B cell (primary cell): Measurements from ENCODE around the gene HIRIP3. TPM values are rescaled to one million over a fixed set of nuclear protein-coding genes. Genes with fewer than 3 reads are reported as not detected.
A peak's percentile ranks its signal among the peaks of the same experiment; 100 is the strongest.

ENCODE experiments used
- ATAC-seq: fragments of 200-7000 bp; cut with Tn5 transposase; one replicate; pipeline ENCODE4 v1.10.0; 2021; ENCODE audit warnings: low read depth, mild to moderate bottlenecking, moderate number of reproducible peaks, moderate library complexity
- CTCF ChIA-PET: fragments of 350-600 bp; sonication (Branson Sonifier 250); formaldehyde crosslinking; loops from one replicate; lab custom pipeline; 2021; ENCODE audit warnings: antibody characterized with exemption, inconsistent platforms; lab: Charles Lee
- POLR2A ChIA-PET: fragments of 350-600 bp; sonication (Branson Sonifier 250); formaldehyde crosslinking; loops from one replicate; lab custom pipeline; 2021; ENCODE audit warnings: antibody characterized with exemption; lab: Charles Lee
- DNase-seq: peaks from one replicate; pipeline ENCODE4 v3.0.0; 2013
- H2AFZ ChIP-seq: 2 replicates; pipeline ENCODE4 v1.6.1; 2012; ENCODE audit warnings: mild to moderate bottlenecking, low read depth, low read length; ENCODE audit not compliant: insufficient read depth, poor library complexity, severe bottlenecking
- H3K27ac ChIP-seq, 2 donors: 1 replicate in 1 of 2; 2 replicates in 1 of 2; pipeline ENCODE4 v1.5.1; 2012 to 2013; ENCODE audit warnings: low read length in 2 of 2, mild to moderate bottlenecking in 2 of 2, moderate library complexity in 1 of 2
- H3K27me3 ChIP-seq, 4 experiments: fragments of 200-600 bp in 1 of 4; sonication (generic) in 1 of 4; replicated peaks in 1 of 4; 1 replicate in 2 of 4; 2 replicates in 2 of 4; pipeline versions ENCODE4 v1.6.1 to v1.7.0; 2013 to 2016; ENCODE audit warnings: low read length in 3 of 4, mild to moderate bottlenecking in 2 of 4, mixed read lengths in 1 of 4, moderate library complexity in 1 of 4; ENCODE audit not compliant: insufficient read depth in 4 of 4, control insufficient read depth in 3 of 4; ENCODE audit errors: control extremely low read depth in 1 of 4
- H3K36me3 ChIP-seq, 2 experiments: replicated peaks in 1 of 2; 1 replicate in 1 of 2; 2 replicates in 1 of 2; pipeline versions ENCODE4 v1.6.1 to v1.7.1; 2013; ENCODE audit warnings: low read length in 1 of 2; ENCODE audit not compliant: insufficient read depth in 2 of 2, control insufficient read depth in 1 of 2; ENCODE audit errors: control extremely low read depth in 1 of 2, extremely low read depth in 1 of 2
- H3K4me1 ChIP-seq, 2 donors: fragments of 200-600 bp in 1 of 2; sonication (generic) in 1 of 2; 1 replicate in 1 of 2; 2 replicates in 1 of 2; pipeline versions ENCODE4 v1.5.1 to v1.6.1; 2013 to 2017; ENCODE audit warnings: low read length in 2 of 2; ENCODE audit not compliant: control insufficient read depth in 2 of 2, insufficient read depth in 2 of 2
- H3K4me2 ChIP-seq: replicated peaks from 2 replicates; pipeline ENCODE3; 2012; ENCODE audit warnings: mild to moderate bottlenecking, low read depth, low read length; ENCODE audit not compliant: poor library complexity, severe bottlenecking
- H3K4me3 ChIP-seq, 5 experiments: fragments of 200-600 bp in 1 of 5; sonication (generic) in 1 of 5; 1 replicate in 3 of 5; 2 replicates in 2 of 5; pipeline versions ENCODE4 v1.5.1 to v1.7.0; 2011 to 2016; ENCODE audit warnings: low read length in 4 of 5, mild to moderate bottlenecking in 4 of 5, low read depth in 2 of 5, control low read depth in 1 of 5, moderate library complexity in 1 of 5; ENCODE audit not compliant: insufficient read depth in 1 of 5; ENCODE audit errors: control extremely low read depth in 1 of 5, extremely low read depth in 1 of 5
- H3K79me2 ChIP-seq: fragments of 200-600 bp; sonication (generic); one replicate; pipeline ENCODE4 v1.6.0; 2016; ENCODE audit warnings: low read length; ENCODE audit not compliant: control insufficient read depth, insufficient read depth
- H3K9ac ChIP-seq: fragments of 200-600 bp; sonication (generic); 2 replicates; pipeline ENCODE4 v1.6.1; 2017; ENCODE audit warnings: mild to moderate bottlenecking, low read length, moderate library complexity
- H3K9me3 ChIP-seq, 3 donors: one replicate each; pipeline versions ENCODE4 v1.6.1 to v1.7.1; 2013; ENCODE audit warnings: low read length in 2 of 3; ENCODE audit not compliant: control insufficient read depth in 2 of 3, insufficient read depth in 1 of 3; ENCODE audit errors: control extremely low read depth in 1 of 3
- H4K20me1 ChIP-seq: 2 replicates; pipeline ENCODE4 v1.6.0; 2012; ENCODE audit warnings: mild to moderate bottlenecking, low read length; ENCODE audit not compliant: insufficient read depth, control insufficient read depth, poor library complexity, severe bottlenecking
- H3K27ac Mint-ChIP-seq: one replicate; pipeline ENCODE4 v1.8.0; 2021; ENCODE audit warnings: mixed read lengths
- H3K27me3 Mint-ChIP-seq: one replicate; pipeline ENCODE4 v1.8.0; 2021; ENCODE audit warnings: mixed read lengths
- H3K4me1 Mint-ChIP-seq: one replicate; pipeline ENCODE4 v1.8.0; 2021; ENCODE audit warnings: mixed read lengths
- H3K4me3 Mint-ChIP-seq: one replicate; pipeline ENCODE4 v1.8.0; 2021; ENCODE audit warnings: mixed read lengths
- H3K9me3 Mint-ChIP-seq: one replicate; pipeline ENCODE4 v1.8.0; 2022; ENCODE audit warnings: mixed read lengths; ENCODE audit not compliant: insufficient read depth
- CTCF ChIP-seq: fragments of 200-600 bp; IDR thresholded peaks from one replicate; pipeline ENCODE4 v1.8.0; 2022; ENCODE audit warnings: antibody characterized with exemption, mild to moderate bottlenecking
- EZH2 ChIP-seq: IDR thresholded peaks from 2 replicates; pipeline ENCODE4 v1.6.1; 2012; ENCODE audit warnings: borderline replicate concordance, low read depth, mild to moderate bottlenecking, moderate library complexity, low read length; ENCODE audit not compliant: insufficient read depth, poor library complexity, severe bottlenecking
- WGBS: methylation state at CpG from one replicate; pipeline ENCODE4 v1.1.5; 2013; ENCODE audit warnings: missing lambda C conversion rate; ENCODE audit not compliant: insufficient coverage; 5-methylcytosine and 5-hydroxymethylcytosine counted together
- intact Hi-C: fragments of 100-400 bp; cut with micrococcal nuclease; formaldehyde crosslinking; loops from one replicate; pipeline ENCODE4 v1.10.0; 2022
- polyA minus RNA-seq: library from RNA; depleted of rRNA, polyadenylated mRNA; stranded (reverse); fragments of >200 nt; gene quantifications from 2 replicates; pipeline ENCODE4 v1.2.3, GENCODE V29; 2012
- polyA plus RNA-seq: library from polyadenylated mRNA; depleted of rRNA; stranded (reverse); fragments of >200 nt; gene quantifications from 2 replicates; pipeline ENCODE4 v1.2.3, GENCODE V29; 2012
- total RNA-seq, 2 donors: library from RNA; stranded (reverse); fragments of 120-200 nt in 1 of 2; gene quantifications; 1 replicate in 1 of 2; 2 replicates in 1 of 2; pipeline versions ENCODE4 v1.2.3 to v1.2.4, GENCODE V29; 2013 to 2022

The HIRIP3 gene
- 9.7 and 13.9 TPM in 2 replicates for total RNA-seq
- total RNA-seq (2013): 9.1 TPM
- polyA plus RNA-seq: 6.2 and 12.2 TPM in 2 replicates
- polyA minus RNA-seq: 13.1 and 20.2 TPM in 2 replicates

- peaks cover 0 to 38% of the 10 kb centered on the region in 2 experiments for H3K36me3 ChIP-seq
- peak within 1 kb of the TSS; percentile 97 for H3K9ac ChIP-seq
- no peaks in the 10 kb centered on the region for H3K27me3 ChIP-seq
- Mint-ChIP-seq H3K4me1 (peaks cover 43% of the 10 kb centered on the region), H3K27ac (peak within 1 kb of the TSS; percentile 94), H3K4me3 (peak within 1 kb of the TSS; percentile 98), H3K27me3 (no peaks in the 10 kb centered on the region), H3K9me3 (no peaks in the 10 kb centered on the region)
- H4K20me1 ChIP-seq: peaks cover 5% of the 10 kb centered on the region
- H3K27ac ChIP-seq: peak within 1 kb of the TSS; percentile 94 to 97
- ChIA-PET POLR2A (interaction anchor here (0.5 to 1.2 kb wide), 3 partner anchors 22 to 484 kb away, joined by 4 to 9 read pairs (median 8); partner anchors contain the start of gene TAOK2), CTCF (interaction anchor here (1.0 to 1.4 kb wide), 2 partner anchors 10 to 699 kb away, joined by 3 to 4 read pairs; no protein-coding TSS in a partner anchor)
- H3K9me3 ChIP-seq: no peaks in the 10 kb centered on the region
- intact Hi-C loops: loop anchor here (2.0 to 5.0 kb wide), 2 partner anchors 69 to 662 kb away; partner anchors contain the start of genes ALDOA and FBRS
- peaks cover 13% of the 10 kb centered on the region for H3K79me2 ChIP-seq
- WGBS: under 1% methylated on average over 53 of the region's 53 CpGs
- H3K4me3 ChIP-seq: peak within 1 kb of the TSS; percentile 89 to 100 (median 98)
- peak; percentile 54 for ATAC-seq
- H3K4me2 ChIP-seq: peak within 1 kb of the TSS; percentile 83
- TF ChIP-seq EZH2 (no peak), CTCF (no peak)
- peak; percentile 93 for DNase-seq
- peak within 1 kb of the TSS; percentile 96 for H2AFZ ChIP-seq
- H3K4me1 ChIP-seq: peaks cover 15 to 22% of the 10 kb centered on the region in 2 donors
These were observed at the start of gene HIRIP3 for GRCh38 chr16:29995324-29995910. Gene HIRIP3 (minus strand): TSS chr16:29995617. CDS start chr16:29995605, 12 bp downstream.

GRCh38 chr16:30041841-30042240 lies 46.4 kb upstream of the HIRIP3 start:
- peaks cover 4% of the 10 kb centered on the region for H3K4me1 Mint-ChIP-seq

More at GRCh38 chr16:30041841-30042240, 46.4 kb upstream of the HIRIP3 start:
- DNase-seq: no peak
- Histone ChIP-seq H3K36me3 (no peaks in the 10 kb centered on the region), H4K20me1 (no peaks in the 10 kb centered on the region), H3K27ac (no peak overlapping the region), H3K9ac (no peak overlapping the region), H3K4me2 (no peak overlapping the region), H3K4me3 (no peak overlapping the region), H2AFZ (no peak overlapping the region), H3K9me3 (no peaks in the 10 kb centered on the region), H3K4me1 (peaks cover 4 to 5% of the 10 kb centered on the region in 2 donors), H3K79me2 (no peaks in the 10 kb centered on the region), H3K27me3 (peaks cover 0 to 5% (median 0%) of the 10 kb centered on the region in 4 experiments)
- ATAC-seq: no peak
- Mint-ChIP-seq H3K27me3 (peaks cover 11% of the 10 kb centered on the region), H3K9me3 (no peaks in the 10 kb centered on the region), H3K27ac (no peak overlapping the region), H3K4me3 (no peak overlapping the region)
- intact Hi-C loops: loop anchor here (5.0 kb wide), 1 partner anchor 585 kb away; no protein-coding TSS in a partner anchor
- ChIA-PET CTCF (interaction anchor here (0.7 to 1.8 kb wide), 3 partner anchors 101 to 399 kb away, joined by 3 to 4 read pairs (median 3); no protein-coding TSS in a partner anchor), POLR2A (no interaction called here)
- no CpG with 5 or more reads among the region's 5 CpGs for WGBS
- TF ChIP-seq CTCF (peak; percentile 39), EZH2 (no peak)
